Measurements from ENCODE around the gene BMP2K. TPM values are rescaled to one million over a fixed set of nuclear protein-coding genes. Genes with fewer than 3 reads are reported as not detected.

BMP2K gene
- polyA plus RNA-seq, 2 of the 4 experiments (the other 2 are of a cell fraction): 9.9 to 19.7 TPM

DNA sequence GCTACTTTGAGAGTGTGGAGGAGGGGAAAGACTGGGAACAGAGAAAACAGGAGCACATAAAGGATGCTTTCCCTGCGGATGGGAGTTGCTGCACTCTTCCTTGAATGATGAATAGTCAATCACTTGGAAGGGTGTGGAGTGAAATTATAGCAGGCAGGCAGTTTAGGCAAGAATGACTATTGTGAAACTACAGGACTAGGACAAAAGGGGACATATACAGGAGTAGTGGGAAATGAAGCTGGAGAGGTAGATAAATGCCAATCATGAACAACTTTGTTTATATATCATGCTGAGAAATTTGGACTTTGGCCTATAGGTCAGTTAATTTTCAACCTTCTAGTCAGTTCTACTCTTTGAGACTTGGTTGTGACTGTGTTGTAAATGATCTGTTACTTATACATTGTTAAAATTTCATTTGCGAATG lies 86.2 kb downstream of the BMP2K start:
- FAIRE-seq (no peak), DNase-seq (ENCODE audit: low read depth in 1 of 2, low spot score in 1 of 2) (peak in 1 of 2 experiments; percentile 16), ATAC-seq (no peak)
- ChIA-PET POLR2A (interaction anchor here (1.2 kb wide), 1 partner anchor 86 kb away, joined by 3 read pairs; the partner anchor contains the start of gene BMP2K), CTCF (interaction anchor here (3.1 kb wide), 1 partner anchor 250 kb away, joined by 28 read pairs; no protein-coding TSS in a partner anchor)
- peak overlapping the region; percentile 35 for H3K4me2 ChIP-seq
- H3K4me3 ChIP-seq: no peak overlapping the region
- no peak overlapping the region for H3K27ac ChIP-seq
- 79% methylated on average over 2 of the region's 2 CpGs for WGBS (ENCODE audit: missing lambda C conversion rate)
- H3K9me3 ChIP-seq: 0 out of 3 replicates have a peak, but pooled peaks cover 3% of the 10 kb centered on the region
- peaks cover 23% of the 10 kb centered on the region for H3K4me1 ChIP-seq
- TF ChIP-seq ZFP36 (IDR thresholded peaks at IDR 0.05; ENCODE audit: borderline replicate concordance, partially characterized antibody): peak; percentile 94
- no peak for TF ChIP-seq MAZ (IDR thresholded peaks at IDR 0.05; ENCODE audit: borderline replicate concordance, low read depth, low read length)
- no peak for TF ChIP-seq MYC (IDR thresholded peaks at IDR 0.05; ENCODE audit: borderline replicate concordance, low read length)

DNA sequence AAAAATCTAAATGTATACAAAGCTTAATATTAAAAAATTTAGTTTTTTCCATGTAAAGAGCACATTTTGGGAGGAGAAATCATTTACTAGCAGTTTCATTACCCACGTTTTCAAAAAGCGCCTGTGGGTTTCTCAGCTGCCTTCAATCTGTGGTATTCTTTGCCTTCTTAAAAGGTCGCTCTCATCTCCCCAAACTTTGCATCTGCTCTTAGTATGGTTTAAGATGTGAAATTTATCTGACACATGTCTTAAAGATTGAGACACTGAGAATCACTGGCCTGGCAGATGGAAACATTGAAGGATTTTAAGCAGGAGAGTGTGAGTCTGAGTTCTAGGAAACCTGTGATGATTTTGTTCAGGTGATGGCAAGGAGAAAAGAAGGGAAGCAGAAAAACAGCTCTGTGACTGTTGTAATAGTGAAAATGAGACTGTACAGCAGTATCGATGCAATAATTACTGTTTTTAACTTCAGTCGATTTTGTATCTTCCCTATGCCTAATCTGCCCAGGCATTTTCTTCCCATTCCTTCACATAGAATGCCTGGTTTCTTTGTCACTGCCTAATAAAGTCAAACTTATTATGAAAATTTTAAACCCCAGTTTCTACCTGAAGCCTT lies 87.2 kb downstream of the BMP2K start:
- 51% methylated on average over 5 of the region's 5 CpGs for WGBS (ENCODE audit: missing lambda C conversion rate)
- H3K27ac ChIP-seq: peak overlapping the region in 1 of 2 experiments; percentile 63; a peak in 2 of 6 replicates
- ChIA-PET POLR2A (interaction anchor here (1.2 kb wide), 1 partner anchor 87 kb away, joined by 3 read pairs; the partner anchor contains the start of gene BMP2K), CTCF (interaction anchor here (0.8 to 3.1 kb wide), 14 partner anchors 9 to 803 kb away, joined by 3 to 28 read pairs (median 4); no protein-coding TSS in a partner anchor)
- TF ChIP-seq, protein P1, sequence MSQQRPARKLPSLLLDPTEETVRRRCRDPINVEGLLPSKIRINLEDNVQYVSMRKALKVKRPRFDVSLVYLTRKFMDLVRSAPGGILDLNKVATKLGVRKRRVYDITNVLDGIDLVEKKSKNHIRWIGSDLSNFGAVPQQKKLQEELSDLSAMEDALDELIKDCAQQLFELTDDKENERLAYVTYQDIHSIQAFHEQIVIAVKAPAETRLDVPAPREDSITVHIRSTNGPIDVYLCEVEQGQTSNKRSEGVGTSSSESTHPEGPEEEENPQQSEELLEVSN (IDR thresholded peaks at IDR 0.05; ENCODE audit: borderline replicate concordance, low read depth): no peak
- TF ChIP-seq PHF8 (IDR thresholded peaks at IDR 0.05; ENCODE audit: borderline replicate concordance, low read depth) (no peak), MYC (IDR thresholded peaks at IDR 0.05; ENCODE audit: borderline replicate concordance, low read length) (no peak), GATA3 (IDR thresholded peaks at IDR 0.05; ENCODE audit: borderline replicate concordance) (no peak), MAZ (IDR thresholded peaks at IDR 0.05; ENCODE audit: borderline replicate concordance, low read depth, low read length) (no peak), NFE2L2 (conservative IDR thresholded peaks at IDR 0.05; ENCODE audit: low read length) (no peak), HOXA7 (CRISPR knock-in tag; IDR thresholded peaks at IDR 0.05) (no peak), RARB (CRISPR knock-in tag; IDR thresholded peaks at IDR 0.05) (no peak), ZSCAN20 (CRISPR knock-in tag; IDR thresholded peaks at IDR 0.05) (no peak), TP53 (CRISPR knock-in tag; IDR thresholded peaks at IDR 0.05) (no peak), FOSL2 (IDR thresholded peaks at IDR 0.05) (no peak), FOSL2 (CRISPR knock-in tag; IDR thresholded peaks at IDR 0.05) (no peak), FOXS1 (CRISPR knock-in tag; IDR thresholded peaks at IDR 0.05) (no peak), HDAC2 (IDR thresholded peaks at IDR 0.05) (no peak)
- TF ChIP-seq, protein P2, sequence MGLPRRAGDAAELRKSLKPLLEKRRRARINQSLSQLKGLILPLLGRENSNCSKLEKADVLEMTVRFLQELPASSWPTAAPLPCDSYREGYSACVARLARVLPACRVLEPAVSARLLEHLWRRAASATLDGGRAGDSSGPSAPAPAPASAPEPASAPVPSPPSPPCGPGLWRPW (IDR thresholded peaks at IDR 0.05): no peak
- TF ChIP-seq, protein P3, sequence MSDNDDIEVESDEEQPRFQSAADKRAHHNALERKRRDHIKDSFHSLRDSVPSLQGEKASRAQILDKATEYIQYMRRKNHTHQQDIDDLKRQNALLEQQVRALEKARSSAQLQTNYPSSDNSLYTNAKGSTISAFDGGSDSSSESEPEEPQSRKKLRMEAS (IDR thresholded peaks at IDR 0.05): no peak
- TF ChIP-seq, protein P4, sequence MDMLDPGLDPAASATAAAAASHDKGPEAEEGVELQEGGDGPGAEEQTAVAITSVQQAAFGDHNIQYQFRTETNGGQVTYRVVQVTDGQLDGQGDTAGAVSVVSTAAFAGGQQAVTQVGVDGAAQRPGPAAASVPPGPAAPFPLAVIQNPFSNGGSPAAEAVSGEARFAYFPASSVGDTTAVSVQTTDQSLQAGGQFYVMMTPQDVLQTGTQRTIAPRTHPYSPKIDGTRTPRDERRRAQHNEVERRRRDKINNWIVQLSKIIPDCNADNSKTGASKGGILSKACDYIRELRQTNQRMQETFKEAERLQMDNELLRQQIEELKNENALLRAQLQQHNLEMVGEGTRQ (IDR thresholded peaks at IDR 0.05): no peak
- DNase-seq (ENCODE audit: low read depth in 1 of 2, low spot score in 1 of 2): no peak
- peaks cover 23% of the 10 kb centered on the region for H3K4me1 ChIP-seq
- no peak overlapping the region for H3K4me2 ChIP-seq
- H3K9me3 ChIP-seq: 0 out of 3 replicates have a peak, but pooled peaks cover 3% of the 10 kb centered on the region
- no peak overlapping the region for H3K4me3 ChIP-seq
- no peak for ATAC-seq
- no peak for FAIRE-seq

DNA sequence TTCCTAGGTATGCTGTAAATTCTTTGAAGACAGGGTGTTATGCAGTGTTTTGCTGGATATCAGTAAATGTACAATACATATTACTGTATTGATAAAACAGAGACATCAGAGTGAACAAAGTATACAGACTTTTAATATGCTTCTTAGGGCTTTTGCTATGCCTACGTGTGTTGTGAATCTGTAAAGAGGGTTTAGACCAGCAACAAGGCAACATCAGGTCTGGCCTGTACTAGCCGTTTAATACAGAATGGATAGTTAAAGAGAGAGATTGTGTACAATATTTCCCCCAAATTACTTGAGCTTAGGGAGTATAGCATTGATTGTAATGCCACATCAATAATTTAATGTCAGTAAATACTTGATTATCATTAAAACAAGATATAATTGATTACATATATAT lies 87.8 kb downstream of the BMP2K start:
- no peak for FAIRE-seq
- DNase-seq (ENCODE audit: low read depth in 1 of 2, low spot score in 1 of 2): no peak
- Histone ChIP-seq H3K4me2 (no peak overlapping the region), H3K4me3 (no peak overlapping the region), H3K27ac (no peak overlapping the region), H3K4me1 (peaks cover 23% of the 10 kb centered on the region), H3K9me3 (0 out of 3 replicates have a peak, but pooled peaks cover 3% of the 10 kb centered on the region)
- ChIA-PET CTCF (interaction anchor here (0.5 to 3.1 kb wide), 28 partner anchors 9 to 1326 kb away, joined by 3 to 28 read pairs (median 4); no protein-coding TSS in a partner anchor), POLR2A (no interaction called here)
- 97% methylated on average over 2 of the region's 2 CpGs for WGBS (ENCODE audit: missing lambda C conversion rate)
- no peak for TF ChIP-seq CHD2 (IDR thresholded peaks at IDR 0.05; ENCODE audit: low read length, partially characterized antibody)
- TF ChIP-seq NPAS2 (CRISPR knock-in tag; IDR thresholded peaks at IDR 0.05; ENCODE audit: borderline replicate concordance): no peak
- TF ChIP-seq, protein P5, sequence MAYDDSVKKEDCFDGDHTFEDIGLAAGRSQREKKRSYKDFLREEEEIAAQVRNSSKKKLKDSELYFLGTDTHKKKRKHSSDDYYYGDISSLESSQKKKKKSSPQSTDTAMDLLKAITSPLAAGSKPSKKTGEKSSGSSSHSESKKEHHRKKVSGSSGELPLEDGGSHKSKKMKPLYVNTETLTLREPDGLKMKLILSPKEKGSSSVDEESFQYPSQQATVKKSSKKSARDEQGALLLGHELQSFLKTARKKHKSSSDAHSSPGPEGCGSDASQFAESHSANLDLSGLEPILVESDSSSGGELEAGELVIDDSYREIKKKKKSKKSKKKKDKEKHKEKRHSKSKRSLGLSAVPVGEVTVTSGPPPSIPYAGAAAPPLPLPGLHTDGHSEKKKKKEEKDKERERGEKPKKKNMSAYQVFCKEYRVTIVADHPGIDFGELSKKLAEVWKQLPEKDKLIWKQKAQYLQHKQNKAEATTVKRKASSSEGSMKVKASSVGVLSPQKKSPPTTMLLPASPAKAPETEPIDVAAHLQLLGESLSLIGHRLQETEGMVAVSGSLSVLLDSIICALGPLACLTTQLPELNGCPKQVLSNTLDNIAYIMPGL (CRISPR knock-in tag; IDR thresholded peaks at IDR 0.05; ENCODE audit: borderline replicate concordance): no peak
- no peak for TF ChIP-seq EP300 (IDR thresholded peaks at IDR 0.05)
- TF ChIP-seq GATA3 (IDR thresholded peaks at IDR 0.05; ENCODE audit: borderline replicate concordance): no peak
- peak in 1 of 2 experiments; percentile 51; a peak in 3 of 6 replicates for ATAC-seq

Data from A549 (cell line).